Measurements from ENCODE around the gene HMGB2.

HMGB2 gene
- 104 to 140 (median 115) reads per million in 4 experiments for total RNA-seq

DNA sequence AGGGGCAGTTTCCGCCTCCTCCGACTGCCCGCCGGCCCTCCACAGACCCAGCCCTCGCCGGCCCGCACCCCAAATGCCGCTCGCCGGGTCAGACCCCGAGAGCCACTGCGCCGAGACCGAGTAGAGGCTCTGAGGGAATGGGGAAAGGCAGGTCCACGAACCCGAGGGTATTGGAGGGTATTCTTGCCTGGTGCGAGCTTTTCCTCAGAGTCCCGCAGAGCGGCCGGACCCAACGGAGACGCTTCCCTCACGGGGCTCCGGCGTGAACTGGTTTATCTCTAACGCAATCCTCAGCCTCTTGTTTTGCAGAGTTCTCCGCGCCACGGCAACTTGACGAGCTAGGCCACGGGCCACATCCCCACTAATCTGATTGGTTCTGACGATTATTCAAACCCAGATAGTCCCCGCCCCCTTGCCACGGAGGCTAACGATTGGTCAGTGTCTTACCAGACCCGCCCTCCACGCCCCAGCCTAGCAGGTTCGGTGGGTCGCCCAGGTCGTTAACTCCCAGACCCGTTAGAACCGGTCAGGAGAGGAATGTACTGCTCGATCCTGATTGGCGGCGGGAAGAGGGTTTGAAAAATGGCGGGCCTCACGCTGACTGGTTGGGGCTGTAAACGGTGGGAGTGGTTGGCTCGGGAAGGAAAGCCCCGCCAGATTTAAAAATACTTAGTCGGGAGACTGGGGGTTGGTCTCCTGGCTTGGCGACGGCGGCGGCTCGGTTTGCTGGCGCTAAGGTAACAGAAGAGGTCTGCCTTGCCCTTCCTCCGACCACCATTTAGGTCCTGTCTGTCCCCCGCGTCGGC lies at the start of gene HMGB2:
Gene HMGB2, minus strand, starts transcription at position 274 of the 806 bp plus-strand sequence. CDS start 709 bp downstream, outside the sequence.
- peak; percentile 99 for DNase-seq

DNA sequence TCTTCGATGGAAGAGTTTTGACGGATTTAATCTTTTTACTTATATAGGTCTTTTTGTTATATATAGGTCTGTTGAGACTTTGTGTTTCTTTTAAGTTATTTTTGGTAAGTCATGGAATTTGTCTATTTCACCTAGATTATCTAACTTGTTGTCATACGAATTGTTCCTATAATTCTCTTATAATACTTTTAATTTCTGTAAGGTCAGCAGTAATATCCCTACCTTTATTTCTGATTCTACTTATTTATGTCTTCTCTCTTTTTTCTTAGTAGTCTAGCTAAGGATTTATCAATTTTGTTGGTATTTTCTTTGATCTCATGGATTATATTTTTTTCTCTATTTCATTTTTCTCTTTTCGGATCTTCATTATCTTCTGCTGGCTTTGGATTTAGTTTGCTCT lies 48.2 kb upstream of the HMGB2 start:
- no peak for DNase-seq

DNA sequence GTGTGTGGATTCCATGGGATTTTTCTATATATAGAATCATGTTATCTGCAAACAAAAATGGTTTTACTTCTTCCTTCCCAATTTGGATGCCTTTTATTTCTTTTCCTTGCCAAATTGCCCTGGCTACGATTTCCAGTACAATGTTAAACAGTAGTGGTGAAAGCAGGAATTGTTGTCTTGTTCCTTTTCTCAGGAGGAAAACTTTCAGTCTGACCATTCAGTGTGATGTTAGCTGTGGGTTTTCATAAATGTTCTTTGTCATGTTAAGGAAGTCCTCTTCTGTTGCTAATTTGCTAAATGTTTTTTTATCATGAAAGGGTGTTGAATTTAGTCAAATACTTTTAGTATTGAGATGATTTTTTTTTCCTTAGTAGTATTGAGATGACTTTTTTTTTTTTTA lies 47.5 kb upstream of the HMGB2 start:
- no peak for DNase-seq

- DNase-seq: no peak
These were observed 46.8 kb upstream of the HMGB2 start for GRCh38 chr4:173380987-173381386.

DNA sequence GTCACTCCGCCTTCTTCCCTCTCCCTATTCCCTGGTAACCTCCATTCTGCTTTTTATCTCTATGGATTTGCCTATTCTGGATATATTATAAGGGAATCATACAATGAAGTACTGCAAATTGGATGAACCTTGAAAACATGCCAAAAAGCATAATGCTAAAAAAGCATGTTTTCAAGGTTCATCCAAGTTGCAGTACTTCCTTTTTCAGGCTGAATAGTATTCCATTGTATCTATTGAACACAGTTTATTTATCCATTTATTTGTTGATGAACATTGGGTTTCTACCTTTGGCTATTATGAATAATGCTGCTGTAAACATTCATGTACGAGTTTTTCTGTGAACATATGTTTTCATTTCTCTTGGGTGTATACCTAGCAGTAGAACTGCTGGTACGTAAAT lies 45.8 kb upstream of the HMGB2 start:
- DNase-seq: no peak

DNA sequence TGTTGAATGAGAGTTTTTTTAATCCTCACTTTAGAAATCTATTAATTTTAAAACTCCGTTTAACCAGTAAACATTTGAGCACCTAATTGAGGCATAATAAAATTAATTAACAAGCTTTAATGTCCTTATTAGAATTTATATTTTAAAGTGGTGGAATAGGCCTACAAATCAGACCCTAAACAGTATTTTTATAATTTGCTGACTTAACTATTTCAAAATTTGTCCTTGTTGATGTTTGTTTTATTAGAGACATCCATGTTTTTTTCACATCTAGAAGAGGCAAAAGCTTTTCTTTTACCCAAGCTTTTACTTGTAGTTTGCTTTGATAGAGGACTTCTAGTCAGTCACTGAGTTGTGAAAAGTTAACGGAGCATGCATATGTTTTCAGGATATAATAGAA lies 40.4 kb upstream of the HMGB2 start:
- DNase-seq: no peak

- DNase-seq: peak; percentile 8
These were observed 37.4 kb upstream of the HMGB2 start for GRCh38 chr4:173371292-173372192.

DNA sequence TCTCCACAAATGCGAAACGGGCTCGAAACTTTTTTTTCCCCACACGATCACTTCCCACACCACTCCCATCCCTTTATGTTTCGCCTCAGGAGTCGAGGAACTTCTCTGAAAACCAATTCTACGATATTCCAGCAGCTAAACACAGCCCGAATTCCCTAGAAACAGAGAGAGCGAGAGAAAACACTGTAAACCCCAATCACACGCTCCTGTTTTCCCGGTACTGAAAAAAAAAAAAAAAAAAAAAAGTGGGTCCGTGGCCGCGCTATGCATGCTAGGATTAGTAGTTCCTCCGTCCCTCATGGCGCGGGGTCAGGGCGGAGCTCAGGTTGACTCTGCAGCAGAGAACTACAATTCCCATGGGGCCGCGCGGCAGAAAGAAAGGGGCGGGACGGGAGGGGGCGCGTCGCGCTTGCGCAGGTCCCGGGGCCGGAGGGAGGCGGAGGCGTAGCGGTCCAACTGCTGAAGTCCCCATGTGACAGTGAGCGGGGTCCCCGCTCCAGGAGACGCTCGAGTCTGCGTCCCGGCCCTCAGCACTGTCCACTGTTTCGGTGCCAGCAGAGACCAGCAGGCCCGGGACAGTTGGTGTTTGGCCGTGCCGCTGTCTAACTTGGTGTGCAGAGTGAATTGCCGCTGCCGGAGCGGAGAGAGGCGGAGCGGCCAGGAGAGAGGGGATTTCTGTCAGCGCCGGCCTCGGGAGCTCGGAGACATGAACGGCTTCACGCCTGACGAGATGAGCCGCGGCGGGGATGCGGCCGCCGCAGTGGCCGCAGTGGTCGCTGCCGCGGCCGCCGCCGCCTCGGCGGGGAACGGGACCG lies 36.5 kb upstream of the HMGB2 start, which contains the start of gene SAP30:
Gene SAP30, plus strand, starts transcription at position 478 of the 815 bp plus-strand sequence. Its CDS starts 229 bp downstream, at position 707.
- peak; percentile 96 for DNase-seq

DNA sequence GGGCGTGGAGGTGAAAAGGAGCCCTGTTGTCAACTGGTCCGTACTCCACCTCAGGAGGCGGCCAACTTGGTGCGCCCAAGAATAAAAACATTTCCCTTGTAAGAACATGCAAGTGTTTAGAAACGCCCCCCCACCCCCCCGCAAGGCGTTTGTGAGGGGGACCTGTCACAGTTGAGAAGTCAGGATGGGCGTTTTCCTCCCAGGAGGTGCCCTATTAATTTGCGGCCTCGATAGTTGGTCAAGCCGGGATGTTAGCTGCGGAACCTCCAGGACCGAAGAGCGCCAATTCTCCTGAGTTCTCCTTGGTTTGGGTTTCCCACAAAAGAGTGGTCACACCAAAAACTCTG lies 35.9 kb upstream of the HMGB2 start:
- DNase-seq: peak; percentile 64

DNA sequence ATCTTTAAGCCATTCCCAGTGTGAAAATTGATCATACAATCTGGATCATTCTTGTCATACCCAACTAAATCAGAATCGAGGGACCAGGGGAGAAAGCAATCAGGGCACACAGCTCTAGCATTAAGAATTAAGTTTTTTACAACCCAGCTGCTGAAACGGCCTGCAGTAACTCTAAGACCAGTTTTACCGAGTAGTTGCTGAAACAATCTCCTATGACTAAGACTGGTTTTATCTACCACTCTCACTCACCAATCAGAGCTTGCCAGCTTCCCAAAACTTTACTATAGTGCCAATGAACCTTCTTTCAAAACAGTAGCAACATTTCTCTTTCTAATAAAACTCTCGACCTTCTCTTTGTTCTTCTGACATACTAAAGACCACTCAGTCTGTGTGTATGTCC lies 33.8 kb upstream of the HMGB2 start:
- no peak for DNase-seq

GRCh38 chr4:173367285-173367684 lies 33.1 kb upstream of the HMGB2 start:
- no peak for DNase-seq

DNA sequence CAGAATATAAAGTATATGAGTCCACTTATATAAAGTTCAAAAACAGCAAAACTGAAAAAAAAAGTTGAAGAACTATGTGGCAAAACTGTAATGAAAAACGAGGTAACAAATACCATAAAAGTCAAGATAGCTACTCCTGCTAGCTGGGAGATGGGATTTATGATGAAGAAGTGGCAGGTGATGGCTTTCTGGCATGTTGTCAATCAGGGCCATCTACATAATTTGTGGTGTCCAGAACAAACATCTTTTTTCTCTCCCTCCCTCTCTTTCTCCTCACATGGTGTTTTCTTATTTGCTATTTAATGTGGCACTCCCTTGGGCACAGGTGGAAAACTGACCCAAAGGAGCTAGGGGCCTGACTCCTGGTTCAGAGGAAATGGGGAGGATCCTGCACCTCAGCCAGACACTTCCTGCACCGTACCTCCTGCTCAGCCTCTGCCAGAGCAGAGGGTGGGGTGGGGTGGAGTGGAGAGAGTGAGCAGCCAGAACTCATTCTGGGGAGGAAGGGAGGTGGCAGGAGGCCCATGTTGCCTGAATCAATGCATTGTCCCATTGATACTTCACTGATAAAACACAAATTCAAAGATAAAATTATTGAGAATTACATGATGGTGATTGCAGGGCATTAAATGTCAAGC lies 31.3 kb upstream of the HMGB2 start:
- DNase-seq: no peak

- DNase-seq: no peak
These were observed 28.5 kb upstream of the HMGB2 start for GRCh38 chr4:173362666-173363065.

- no peak for DNase-seq
These were observed 26.5 kb upstream of the HMGB2 start for GRCh38 chr4:173360587-173361221.

DNA sequence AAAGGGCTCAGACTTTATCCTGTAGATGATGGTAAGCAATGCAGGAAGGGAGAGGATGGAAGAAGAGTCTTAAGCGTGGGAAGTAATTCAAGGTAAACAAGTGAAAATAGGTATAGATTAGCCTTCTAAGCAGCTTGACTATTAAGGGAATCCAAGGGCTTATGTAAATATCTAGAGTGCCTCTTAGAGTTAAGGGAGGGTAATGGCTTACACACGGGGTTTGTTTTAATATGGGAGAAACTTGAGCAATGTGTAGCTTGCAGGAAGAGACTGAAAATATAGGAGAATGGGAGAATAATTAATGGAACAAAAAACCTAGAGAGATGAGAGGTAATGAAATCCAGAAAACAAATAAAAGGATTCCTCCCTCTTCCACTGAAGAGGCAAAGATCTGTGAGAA lies 23.8 kb upstream of the HMGB2 start:
- no peak for DNase-seq

DNA sequence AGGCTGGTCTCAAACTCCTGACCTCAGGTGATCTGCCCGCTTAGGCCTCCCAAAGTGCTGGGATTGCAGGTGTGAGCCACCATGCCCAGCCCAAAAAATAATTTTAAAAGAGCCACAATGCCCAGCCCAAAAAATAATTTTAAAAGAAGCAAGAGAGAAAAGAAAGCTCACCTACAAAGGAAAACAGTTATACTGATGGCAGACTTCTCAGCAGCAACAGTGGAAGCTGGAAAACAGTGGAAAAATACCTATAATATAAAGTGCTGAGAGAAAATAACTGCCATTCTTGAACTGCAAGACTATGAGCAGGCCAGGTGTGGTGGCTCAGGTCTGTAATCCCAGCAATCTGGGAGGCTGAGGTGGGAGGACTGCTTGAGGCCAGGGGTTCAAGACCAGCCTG lies 13.3 kb upstream of the HMGB2 start:
- DNase-seq: no peak

DNA sequence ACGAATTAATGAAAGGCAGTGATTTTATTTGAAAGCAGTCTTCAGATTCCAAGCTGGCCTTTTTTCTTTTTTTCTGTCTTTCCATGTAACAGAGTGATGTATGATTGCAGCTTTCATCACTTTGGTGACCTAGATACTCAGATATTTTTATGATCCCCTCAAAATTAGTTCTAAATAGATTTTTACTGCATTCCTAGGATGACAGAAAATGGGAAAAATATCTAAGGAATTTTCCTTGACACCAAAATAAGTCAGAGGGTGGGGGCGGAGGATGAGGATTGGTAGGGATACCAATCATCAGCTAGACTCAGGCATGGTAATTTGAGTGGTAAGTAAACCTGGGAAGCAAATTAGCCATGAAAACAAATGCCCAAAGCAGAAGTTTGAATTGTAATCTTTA lies 11.9 kb upstream of the HMGB2 start:
- DNase-seq: no peak

DNA sequence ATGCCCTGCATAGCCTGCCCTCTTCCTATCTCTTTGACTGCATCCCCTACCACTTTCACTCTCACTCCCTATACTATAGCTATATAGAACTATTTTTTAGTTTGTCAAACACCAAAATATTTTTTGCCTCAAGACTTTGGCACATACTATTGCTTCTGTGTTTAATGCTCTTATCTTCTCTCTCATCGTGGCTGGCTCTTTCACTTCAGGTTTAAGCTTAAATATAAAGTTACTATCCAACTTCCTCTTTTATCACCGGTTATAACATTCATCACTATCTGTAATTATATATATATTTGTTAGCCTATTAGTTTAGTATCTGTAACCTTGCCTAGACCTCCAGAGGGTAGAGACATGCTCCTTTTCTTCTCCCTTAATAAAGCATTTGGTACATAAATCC lies 11.5 kb upstream of the HMGB2 start:
- no peak for DNase-seq

- no peak for DNase-seq
These were observed 9.8 kb upstream of the HMGB2 start for GRCh38 chr4:173343832-173344397.

- no peak for DNase-seq
These were observed 3.3 kb upstream of the HMGB2 start for GRCh38 chr4:173337463-173337862.

Data from effector CD8-positive, alpha-beta T cell (primary cell).